IMR-90 (cell line): ENCODE data around the gene FOXP4. TPM values are rescaled to one million over a fixed set of nuclear protein-coding genes. Genes with fewer than 3 reads are reported as not detected.

Source experiments
- ATAC-seq: fragments of 200-7000 bp; cut with Tn5 transposase; 2 replicates; pipeline ENCODE4 v1.9.1; 2020; ENCODE audit warnings: low read depth, mild to moderate bottlenecking, moderate library complexity
- BruUV-seq: library from RNA; stranded (reverse); fragments of 400-500 nt; replicated peaks from 2 replicates; lab custom pipeline; 2021; lab: Mats Ljungman, UMichigan
- CTCF ChIA-PET: fragments of 300-600 bp; formaldehyde crosslinking; extraction: SDS; loops from one replicate; lab custom pipeline; 2021; ENCODE audit warnings: antibody characterized with exemption; lab: Yijun Ruan, JAX
- POLR2A ChIA-PET: fragments of 300-600 bp; sonication (Branson Sonifier 250); formaldehyde crosslinking; loops from one replicate; lab custom pipeline; 2022; ENCODE audit warnings: antibody characterized with exemption; ENCODE audit not compliant: unreplicated experiment; lab: Charles Lee
- DNase-seq: peaks from one replicate; pipeline ENCODE4 v3.0.0; 2013
- H2AFZ ChIP-seq: replicated peaks from 2 replicates; pipeline ENCODE3; 2013; ENCODE audit warnings: low read length, mild to moderate bottlenecking; ENCODE audit not compliant: poor library complexity
- H2AK5ac ChIP-seq: 2 replicates; pipeline ENCODE4 v1.6.1; 2013; ENCODE audit warnings: low read depth, low read length, inconsistent platforms
- H2AK9ac ChIP-seq: replicated peaks from 2 replicates; pipeline ENCODE3; 2013; ENCODE audit warnings: mild to moderate bottlenecking, low read depth, low read length, moderate library complexity; ENCODE audit not compliant: poor library complexity
- H2BK120ac ChIP-seq: 2 replicates; pipeline ENCODE4 v1.6.1; 2013; ENCODE audit warnings: low read depth, low read length, inconsistent platforms
- H2BK15ac ChIP-seq: 3 replicates; pipeline ENCODE4 v1.6.1; 2013; ENCODE audit warnings: low read depth, low read length, inconsistent platforms
- H2BK20ac ChIP-seq: 2 replicates; pipeline ENCODE4 v1.6.1; 2013; ENCODE audit warnings: low read depth, mild to moderate bottlenecking, inconsistent platforms, low read length, moderate library complexity
- H2BK5ac ChIP-seq: 2 replicates; pipeline ENCODE4 v1.6.1; 2013; ENCODE audit warnings: mild to moderate bottlenecking, low read depth, low read length, inconsistent platforms; ENCODE audit not compliant: poor library complexity, severe bottlenecking
- H3K14ac ChIP-seq: replicated peaks from 2 replicates; pipeline ENCODE4 v1.6.1; 2013; ENCODE audit warnings: low read depth, low read length, inconsistent platforms
- H3K18ac ChIP-seq: 2 replicates; pipeline ENCODE4 v1.6.1; 2013; ENCODE audit warnings: low read depth, low read length, control low read depth
- H3K23ac ChIP-seq: 2 replicates; pipeline ENCODE4 v1.6.1; 2013; ENCODE audit warnings: low read depth, low read length, inconsistent platforms
- H3K27ac ChIP-seq: 2 replicates; pipeline ENCODE4 v1.5.1; 2013; ENCODE audit warnings: mild to moderate bottlenecking, control low read depth, low read length; ENCODE audit not compliant: insufficient read depth
- H3K27me3 ChIP-seq: 2 replicates; pipeline ENCODE4 v1.6.1; 2013; ENCODE audit warnings: low read length; ENCODE audit not compliant: control insufficient read depth, insufficient read depth
- H3K36me3 ChIP-seq: 2 replicates; pipeline ENCODE4 v1.6.1; 2013; ENCODE audit warnings: low read length, mixed read lengths; ENCODE audit not compliant: control insufficient read depth, insufficient read depth
- H3K4ac ChIP-seq: 2 replicates; pipeline ENCODE4 v1.6.1; 2013; ENCODE audit warnings: low read depth, low read length, inconsistent platforms
- H3K4me1 ChIP-seq: 2 replicates; pipeline ENCODE4 v1.6.1; 2013; ENCODE audit warnings: low read length, mixed read lengths; ENCODE audit not compliant: control insufficient read depth, insufficient read depth
- H3K4me2 ChIP-seq: 2 replicates; pipeline ENCODE4 v1.6.1; 2013; ENCODE audit warnings: low read depth, mild to moderate bottlenecking, control low read depth, low read length, moderate library complexity
- H3K4me3 ChIP-seq: 2 replicates; pipeline ENCODE4 v1.5.1; 2013; ENCODE audit warnings: low read depth, mild to moderate bottlenecking, control low read depth, low read length, moderate library complexity; ENCODE audit not compliant: insufficient read depth
- H3K56ac ChIP-seq: 2 replicates; pipeline ENCODE4 v1.6.1; 2013; ENCODE audit warnings: low read length, inconsistent platforms; ENCODE audit not compliant: insufficient read depth; ENCODE audit errors: extremely low read depth
- H3K79me1 ChIP-seq, 2 experiments: 2 replicates each; pipeline ENCODE4 v1.6.1; 2013; ENCODE audit warnings: low read length in 2 of 2, inconsistent platforms in 1 of 2, low read depth in 1 of 2
- H3K9ac ChIP-seq: 2 replicates; pipeline ENCODE4 v1.6.1; 2013; ENCODE audit warnings: low read depth, low read length, control low read depth
- H3K9me1 ChIP-seq: 2 replicates; pipeline ENCODE4 v1.6.1; 2013; ENCODE audit warnings: low read length, inconsistent platforms; ENCODE audit not compliant: insufficient read depth
- H3K9me3 ChIP-seq: 2 replicates; pipeline ENCODE4 v1.6.1; 2013; ENCODE audit warnings: low read length; ENCODE audit not compliant: control insufficient read depth, insufficient read depth
- H4K20me1 ChIP-seq: 2 replicates; pipeline ENCODE4 v1.6.1; 2013; ENCODE audit warnings: low read length, inconsistent platforms; ENCODE audit not compliant: insufficient read depth
- H4K5ac ChIP-seq: 2 replicates; pipeline ENCODE4 v1.6.1; 2013; ENCODE audit warnings: mild to moderate bottlenecking, low read depth, low read length, control low read depth
- H4K8ac ChIP-seq, 2 experiments: 2 replicates each; pipeline ENCODE4 v1.6.1; 2013; ENCODE audit warnings: low read depth in 2 of 2, low read length in 2 of 2, control low read depth in 1 of 2, inconsistent platforms in 1 of 2
- H4K91ac ChIP-seq: 2 replicates; pipeline ENCODE4 v1.6.1; 2013; ENCODE audit warnings: low read depth, low read length, inconsistent platforms; ENCODE audit not compliant: insufficient read depth
- BHLHE40 ChIP-seq: fragments of 150-350 bp; IDR thresholded peaks from 2 replicates; pipeline ENCODE4 v1.6.1; 2016; ENCODE audit warnings: mild to moderate bottlenecking, low read depth, low read length
- CEBPB ChIP-seq: IDR thresholded peaks from 2 replicates; pipeline ENCODE4 v1.6.1; 2012; ENCODE audit warnings: low read depth, low read length, improper control_type of control experiment
- CHD1 ChIP-seq: IDR thresholded peaks from 2 replicates; pipeline ENCODE4 v1.6.1; 2012; ENCODE audit warnings: low read depth, low read length, improper control_type of control experiment
- CTCF ChIP-seq: conservative IDR thresholded peaks from 2 replicates; pipeline ENCODE4 v1.5.1; 2012; ENCODE audit warnings: mild to moderate bottlenecking, low read depth, low read length, improper control_type of control experiment
- FOS ChIP-seq: fragments of 150-350 bp; IDR thresholded peaks from 2 replicates; pipeline ENCODE4 v1.6.1; 2016; ENCODE audit warnings: low read depth, low read length
- MAFK ChIP-seq: IDR thresholded peaks from 2 replicates; pipeline ENCODE4 v1.6.1; 2012; ENCODE audit warnings: low read depth, low read length, improper control_type of control experiment
- MAZ ChIP-seq: IDR thresholded peaks from 2 replicates; pipeline ENCODE4 v1.6.1; 2012; ENCODE audit warnings: low read depth, mild to moderate bottlenecking, low read length, improper control_type of control experiment, moderate library complexity, borderline replicate concordance
- MXI1 ChIP-seq: IDR thresholded peaks from 2 replicates; pipeline ENCODE4 v1.6.1; 2012; ENCODE audit warnings: low read depth, mild to moderate bottlenecking, low read length, moderate library complexity, borderline replicate concordance
- NFE2L2 ChIP-seq: fragments of 150-350 bp; IDR thresholded peaks from 2 replicates; pipeline ENCODE4 v1.6.1; 2016; ENCODE audit warnings: low read depth, mild to moderate bottlenecking, low read length
- POLR2A ChIP-seq: IDR thresholded peaks from 2 replicates; pipeline ENCODE4 v1.6.1; 2012; ENCODE audit warnings: mild to moderate bottlenecking, low read depth, low read length
- RAD21 ChIP-seq: IDR thresholded peaks from 2 replicates; pipeline ENCODE4 v1.6.1; 2012; ENCODE audit warnings: low read length, improper control_type of control experiment
- RCOR1 ChIP-seq: IDR thresholded peaks from 2 replicates; pipeline ENCODE4 v1.6.1; 2012; ENCODE audit warnings: mild to moderate bottlenecking, low read length, improper control_type of control experiment; ENCODE audit not compliant: insufficient replicate concordance
- RFX5 ChIP-seq: IDR thresholded peaks from 2 replicates; pipeline ENCODE4 v1.8.0; 2012; ENCODE audit warnings: low read depth, mild to moderate bottlenecking, low read length, moderate library complexity
- SMC3 ChIP-seq: fragments of 150-350 bp; IDR thresholded peaks from 2 replicates; pipeline ENCODE4 v1.6.1; 2016; ENCODE audit warnings: low read depth, mild to moderate bottlenecking, antibody characterized with exemption, low read length, moderate library complexity
- USF2 ChIP-seq: fragments of 150-350 bp; IDR thresholded peaks from 2 replicates; pipeline ENCODE4 v1.6.1; 2017; ENCODE audit warnings: mild to moderate bottlenecking, antibody characterized with exemption, low read length, low read depth
- WGBS, 2 experiments: methylation state at CpG; one replicate each; pipeline versions ENCODE4 v1.1.5 to v1.1.7; 2013; ENCODE audit warnings: missing lambda C conversion rate in 2 of 2; ENCODE audit not compliant: insufficient read length in 1 of 2; ENCODE audit errors: extremely low coverage in 2 of 2; 5-methylcytosine and 5-hydroxymethylcytosine counted together
- dilution Hi-C: fragments of 300-500 bp; cut with HindIII; formaldehyde crosslinking; loops from one replicate; pipeline ENCODE4 v1.14.3; 2018; ENCODE audit warnings: low sequenced_read_pairs; ENCODE audit not compliant: unreplicated experiment
- in situ Hi-C: fragments of 300-500 bp; cut with MboI; formaldehyde crosslinking; loops from 3 replicates; pipeline ENCODE4 v1.14.3; 2019; ENCODE audit warnings: low sequenced_read_pairs, inconsistent platforms, mixed read lengths
- intact Hi-C: fragments of 100-400 bp; cut with micrococcal nuclease; formaldehyde crosslinking; loops from 2 replicates; pipeline ENCODE4 v1.10.0; 2022
- polyA plus RNA-seq, 3 experiments: library from polyadenylated mRNA; depleted of rRNA; stranded (reverse); fragments of >200 nt; gene quantifications; 2 replicates each; pipeline ENCODE4 v1.2.3, GENCODE V29; 2012; ENCODE audit warnings: low replicate concordance in 1 of 3
- total RNA-seq: library from RNA; depleted of rRNA; stranded (reverse); fragments of >200 nt; gene quantifications from 2 replicates; pipeline ENCODE4 v1.2.3, GENCODE V29; 2012
- TF ChIP-seq, protein P1 (sequence below): fragments of 150-350 bp; IDR thresholded peaks from 2 replicates; pipeline ENCODE4 v1.6.1; 2016; ENCODE audit warnings: low read depth, mild to moderate bottlenecking, low read length, moderate library complexity, borderline replicate concordance

FOXP4 gene
- total and polyA plus RNA-seq, 2 of the 4 experiments (the other 2 are of a cell fraction): 0.72 to 9.5 TPM

- H4K8ac ChIP-seq: no peak overlapping the region
- BruUV-seq: no TSS peak
- dilution Hi-C loops: no loop called here
- H2BK15ac ChIP-seq: no peak overlapping the region
- no peaks in the 10 kb centered on the region for H3K9me3 ChIP-seq
- POLR2A ChIA-PET: no interaction called here
- no peak overlapping the region for H3K18ac ChIP-seq
- no peak overlapping the region for H2AFZ ChIP-seq
- no peaks in the 10 kb centered on the region for H3K9me1 ChIP-seq
- no peak overlapping the region for H2AK9ac ChIP-seq
- H3K23ac ChIP-seq: no peak overlapping the region
- H2BK20ac ChIP-seq: no peak overlapping the region
- no peaks in the 10 kb centered on the region for H3K4me1 ChIP-seq
- 94% methylated on average over 3 of the region's 6 CpGs; no CpG with 5 or more reads in 1 of the 2 experiments for WGBS, 2 experiments
- ATAC-seq: no peak
- H4K91ac ChIP-seq: no peak overlapping the region
- no peak for DNase-seq
- no peak overlapping the region for H3K4ac ChIP-seq
- intact Hi-C loops: no loop called here
- peaks cover 6% of the 10 kb centered on the region for H4K20me1 ChIP-seq
- no peak for TF ChIP-seq MXI1
- TF ChIP-seq RAD21: no peak
- no peak for TF ChIP-seq MAFK
- TF ChIP-seq RCOR1: no peak
- no peak for TF ChIP-seq RFX5
- no peak for TF ChIP-seq CTCF
- no peak for TF ChIP-seq CEBPB
- TF ChIP-seq USF2: no peak
- TF ChIP-seq, protein P1, sequence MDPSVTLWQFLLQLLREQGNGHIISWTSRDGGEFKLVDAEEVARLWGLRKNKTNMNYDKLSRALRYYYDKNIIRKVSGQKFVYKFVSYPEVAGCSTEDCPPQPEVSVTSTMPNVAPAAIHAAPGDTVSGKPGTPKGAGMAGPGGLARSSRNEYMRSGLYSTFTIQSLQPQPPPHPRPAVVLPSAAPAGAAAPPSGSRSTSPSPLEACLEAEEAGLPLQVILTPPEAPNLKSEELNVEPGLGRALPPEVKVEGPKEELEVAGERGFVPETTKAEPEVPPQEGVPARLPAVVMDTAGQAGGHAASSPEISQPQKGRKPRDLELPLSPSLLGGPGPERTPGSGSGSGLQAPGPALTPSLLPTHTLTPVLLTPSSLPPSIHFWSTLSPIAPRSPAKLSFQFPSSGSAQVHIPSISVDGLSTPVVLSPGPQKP: no peak
- TF ChIP-seq NFE2L2: no peak
- TF ChIP-seq POLR2A: no peak
- no peak for TF ChIP-seq BHLHE40
- no peak for TF ChIP-seq MAZ
- TF ChIP-seq CHD1: no peak
- no peak for TF ChIP-seq SMC3
- no peak for TF ChIP-seq FOS
- no peak overlapping the region for H4K5ac ChIP-seq
- H3K14ac ChIP-seq: no peak overlapping the region
- H3K36me3 ChIP-seq: peaks cover 33% of the 10 kb centered on the region
- H3K4me2 ChIP-seq: no peak overlapping the region
- H2BK5ac ChIP-seq: no peak overlapping the region
- H3K4me3 ChIP-seq: no peak overlapping the region
- no peak overlapping the region for H3K27ac ChIP-seq
- H2AK5ac ChIP-seq: no peak overlapping the region
- no peaks in the 10 kb centered on the region for H3K79me1 ChIP-seq
- no peaks in the 10 kb centered on the region for H3K27me3 ChIP-seq
- H3K9ac ChIP-seq: no peak overlapping the region
- no peak overlapping the region for H2BK120ac ChIP-seq
- CTCF ChIA-PET: no interaction called here
- no peak overlapping the region for H3K56ac ChIP-seq
- in situ Hi-C loops: no loop called here
Measured at GRCh38 chr6:41595166-41595565, 49.0 kb downstream of the FOXP4 start.
